HEK293T (cell line): Measurements from ENCODE around the gene ICAM1.

Source experiments
- CTCF ChIA-PET: fragments of 350-600 bp; formaldehyde crosslinking; extraction: SDS; loops from one replicate; lab custom pipeline; 2021; ENCODE audit warnings: antibody characterized with exemption, inconsistent platforms; lab: Yijun Ruan, JAX
- POLR2A ChIA-PET: fragments of 350-600 bp; formaldehyde crosslinking; extraction: SDS; loops from one replicate; lab custom pipeline; 2020; ENCODE audit warnings: antibody characterized with exemption, inconsistent platforms; lab: Yijun Ruan, JAX
- DNase-seq: peaks from one replicate; pipeline ENCODE4 v3.0.0; 2012; ENCODE audit warnings: mixed read lengths; ENCODE audit errors: extremely low spot score
- ARNT ChIP-seq: fragments of 450-650 bp; IDR thresholded peaks from 2 replicates; pipeline ENCODE4 v1.6.1; 2017; ENCODE audit warnings: mild to moderate bottlenecking
- BHLHE40 ChIP-seq: fragments of 450-650 bp; IDR thresholded peaks from 2 replicates; pipeline ENCODE4 v1.6.1; 2016; ENCODE audit warnings: mild to moderate bottlenecking, moderate library complexity, borderline replicate concordance
- CTBP1 ChIP-seq: fragments of 450-650 bp; IDR thresholded peaks from 2 replicates; pipeline ENCODE4 v1.6.1; 2016; ENCODE audit warnings: borderline replicate concordance
- ELF4 ChIP-seq: fragments of 450-650 bp; IDR thresholded peaks from 2 replicates; pipeline ENCODE4 v1.6.1; 2017; ENCODE audit warnings: antibody characterized with exemption
- FOXA1 ChIP-seq: fragments of 450-650 bp; IDR thresholded peaks from 2 replicates; pipeline ENCODE4 v1.6.1; 2016; ENCODE audit warnings: mild to moderate bottlenecking
- FOXK2 ChIP-seq: fragments of 450-650 bp; IDR thresholded peaks from 2 replicates; pipeline ENCODE4 v1.6.1; 2016; ENCODE audit warnings: mild to moderate bottlenecking
- FOXM1 ChIP-seq: fragments of 450-650 bp; IDR thresholded peaks from 2 replicates; pipeline ENCODE4 v1.6.1; 2017; ENCODE audit warnings: mild to moderate bottlenecking, borderline replicate concordance
- HDGF ChIP-seq: fragments of 450-650 bp; IDR thresholded peaks from 2 replicates; pipeline ENCODE4 v1.6.1; 2017; ENCODE audit warnings: antibody characterized with exemption, borderline replicate concordance
- L3MBTL2 ChIP-seq: fragments of 450-650 bp; conservative IDR thresholded peaks from 2 replicates; pipeline ENCODE4 v1.6.1; 2016; ENCODE audit warnings: mild to moderate bottlenecking
- LEF1 ChIP-seq: fragments of 450-650 bp; IDR thresholded peaks from 2 replicates; pipeline ENCODE4 v1.6.1; 2017; ENCODE audit warnings: mild to moderate bottlenecking, borderline replicate concordance
- NFRKB ChIP-seq: fragments of 450-650 bp; IDR thresholded peaks from 2 replicates; pipeline ENCODE4 v1.6.1; 2016; ENCODE audit warnings: mild to moderate bottlenecking, moderate library complexity
- SP1 ChIP-seq: fragments of 450-650 bp; IDR thresholded peaks from 2 replicates; pipeline ENCODE4 v1.6.1; 2017
- SUZ12 ChIP-seq: fragments of 450-650 bp; IDR thresholded peaks from 2 replicates; pipeline ENCODE4 v1.6.1; 2016; ENCODE audit warnings: mild to moderate bottlenecking
- TARDBP ChIP-seq: fragments of 450-650 bp; IDR thresholded peaks from 2 replicates; pipeline ENCODE4 v1.6.1; 2016
- ZNF384 ChIP-seq: fragments of 450-650 bp; IDR thresholded peaks from 2 replicates; pipeline ENCODE4 v1.6.1; 2016
- TF ChIP-seq, protein P1 (sequence below): fragments of 450-650 bp; IDR thresholded peaks from 2 replicates; pipeline ENCODE4 v1.6.1; 2016

The ICAM1 gene

DNA sequence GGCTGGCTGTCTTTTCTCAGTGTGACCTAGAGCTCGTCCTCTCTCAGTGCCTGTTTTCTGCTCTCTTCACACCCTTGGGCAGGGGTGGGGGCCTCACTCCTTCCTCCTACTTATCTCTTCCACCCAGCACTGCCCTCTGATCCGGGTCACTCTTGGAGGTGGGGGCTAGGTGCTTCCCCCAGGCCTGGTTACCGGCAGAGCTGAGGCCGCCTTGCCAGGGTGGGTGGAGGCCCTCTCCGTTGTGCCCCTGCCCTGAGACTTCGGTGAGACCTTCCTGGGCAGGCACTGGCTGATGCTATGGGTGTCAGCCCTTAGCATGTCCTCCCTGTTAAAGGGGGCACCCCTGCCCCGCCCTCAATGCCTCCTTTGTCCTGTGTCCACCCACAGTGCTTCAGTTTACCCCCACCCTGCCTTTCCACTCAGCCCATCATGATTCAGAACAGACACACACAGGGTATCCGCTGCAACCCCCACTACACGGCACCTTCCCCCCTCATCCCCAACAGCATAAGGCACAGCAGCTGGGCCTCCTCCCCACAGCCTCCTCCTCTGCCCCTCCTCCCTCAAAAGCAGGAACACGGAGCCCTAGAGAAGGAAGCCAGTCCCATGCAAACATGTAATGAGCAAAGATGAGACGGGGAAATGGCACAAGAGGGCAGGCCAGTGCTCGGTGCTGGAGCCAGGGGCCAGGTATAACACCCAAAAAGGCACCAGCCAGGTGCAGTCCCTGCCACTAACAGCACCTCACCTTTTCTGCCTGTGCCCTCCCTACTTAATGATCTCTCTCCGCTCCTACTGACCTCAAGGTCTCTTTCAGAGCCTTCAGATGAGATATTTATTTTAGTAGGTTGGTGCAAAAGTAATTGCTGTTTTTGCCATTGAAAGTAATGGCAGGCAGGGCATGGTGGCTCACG lies 28.9 kb downstream of the ICAM1 start:
- ChIA-PET CTCF (interaction anchor here (0.6 kb wide), 1 partner anchor 90 kb away, joined by 3 read pairs; no protein-coding TSS in a partner anchor), POLR2A (interaction anchor here (1.5 kb wide), 1 partner anchor 11 kb away, joined by 7 read pairs; the partner anchor contains the start of gene ICAM5)
- TF ChIP-seq FOXK2 = no peak
- TF ChIP-seq FOXA1 = no peak
- no peak for TF ChIP-seq ELF4
- TF ChIP-seq TARDBP = no peak
- TF ChIP-seq FOXM1 = no peak
- no peak for TF ChIP-seq BHLHE40
- TF ChIP-seq NFRKB = no peak
- TF ChIP-seq SP1 = no peak
- TF ChIP-seq SUZ12 = no peak
- TF ChIP-seq, protein P1, sequence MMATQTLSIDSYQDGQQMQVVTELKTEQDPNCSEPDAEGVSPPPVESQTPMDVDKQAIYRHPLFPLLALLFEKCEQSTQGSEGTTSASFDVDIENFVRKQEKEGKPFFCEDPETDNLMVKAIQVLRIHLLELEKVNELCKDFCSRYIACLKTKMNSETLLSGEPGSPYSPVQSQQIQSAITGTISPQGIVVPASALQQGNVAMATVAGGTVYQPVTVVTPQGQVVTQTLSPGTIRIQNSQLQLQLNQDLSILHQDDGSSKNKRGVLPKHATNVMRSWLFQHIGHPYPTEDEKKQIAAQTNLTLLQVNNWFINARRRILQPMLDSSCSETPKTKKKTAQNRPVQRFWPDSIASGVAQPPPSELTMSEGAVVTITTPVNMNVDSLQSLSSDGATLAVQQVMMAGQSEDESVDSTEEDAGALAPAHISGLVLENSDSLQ = no peak
- TF ChIP-seq L3MBTL2 = no peak
- no peak for TF ChIP-seq ZNF384
- no peak for TF ChIP-seq CTBP1
- TF ChIP-seq ARNT = no peak
- TF ChIP-seq LEF1 = no peak
- no peak for TF ChIP-seq HDGF
- no peak for DNase-seq

DNA sequence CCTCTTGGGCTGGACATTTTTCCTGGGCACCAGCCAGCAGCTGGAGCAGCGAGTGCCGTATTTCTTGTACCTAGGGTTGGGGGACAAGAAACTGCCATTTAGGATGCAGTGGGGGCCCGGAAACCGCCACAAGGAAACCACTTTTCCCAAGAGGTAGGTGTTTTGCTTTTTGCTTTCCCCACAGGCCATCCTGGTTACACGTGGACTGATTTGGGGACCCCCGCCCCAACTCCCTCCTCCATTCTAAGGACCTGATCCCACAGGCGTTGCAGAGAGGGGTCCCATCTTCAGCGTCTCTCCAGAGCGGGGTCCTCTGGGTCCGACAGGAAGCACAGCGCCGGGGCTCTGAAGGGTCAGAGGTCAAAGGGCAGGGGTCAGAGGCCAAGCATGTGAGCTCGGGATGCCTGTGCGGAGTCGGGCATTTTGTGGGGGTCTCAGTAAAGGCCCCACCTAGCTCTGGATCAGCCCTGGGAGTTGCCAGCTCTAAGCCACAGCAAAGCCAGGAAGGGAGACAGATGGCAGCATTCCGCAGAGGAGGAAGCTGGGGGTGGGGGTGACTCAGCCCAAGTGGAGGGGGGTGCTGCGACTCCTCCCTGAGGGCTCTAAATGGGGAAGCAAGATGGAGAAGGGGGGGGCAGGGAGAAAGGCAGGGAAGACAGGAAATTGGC lies 34.4 kb downstream of the ICAM1 start:
- DNase-seq = no peak

DNA sequence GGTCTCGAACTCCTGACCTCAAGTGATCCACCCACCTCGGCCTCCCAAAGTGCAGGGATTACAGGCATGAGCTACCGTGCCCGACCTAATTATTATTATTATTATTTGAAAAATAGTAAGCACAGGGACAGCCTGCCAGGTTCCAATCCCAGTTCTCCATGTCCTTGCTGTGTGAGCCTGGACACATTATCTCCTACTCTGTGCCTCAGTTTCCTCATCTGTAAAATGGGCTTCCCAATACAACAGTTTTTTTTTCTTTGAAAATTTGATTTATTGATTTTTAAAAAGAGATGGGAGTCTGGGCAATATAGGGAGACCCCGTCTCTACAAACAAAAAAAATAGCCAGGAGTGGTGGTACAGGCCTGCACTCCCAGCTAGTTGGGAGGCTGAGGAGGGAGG lies 35.4 kb downstream of the ICAM1 start:
- CTCF ChIA-PET = no interaction called here
- POLR2A ChIA-PET = interaction anchor here (1.4 to 1.6 kb wide), 3 partner anchors 8 to 27 kb away, joined by 4 to 7 read pairs (median 5); partner anchors contain the start of gene RAVER1
- TF ChIP-seq ZNF384 (no peak), FOXM1 (no peak), ARNT (no peak), SP1 (no peak), L3MBTL2 (no peak), NFRKB (no peak), FOXK2 (no peak), FOXA1 (no peak), BHLHE40 (no peak), HDGF (no peak), CTBP1 (no peak), SUZ12 (no peak), ELF4 (no peak)
- TF ChIP-seq, protein P1 = no peak
- DNase-seq = no peak

More for the DNA sequence above, 34.4 kb downstream of the ICAM1 start:
- CTCF ChIA-PET = no interaction called here
- TF ChIP-seq FOXK2 (no peak), L3MBTL2 (no peak)
- POLR2A ChIA-PET = interaction anchor here (0.6 to 1.6 kb wide), 4 partner anchors 10 to 82 kb away, joined by 4 to 7 read pairs (median 4); partner anchors contain the start of gene RAVER1

DNA sequence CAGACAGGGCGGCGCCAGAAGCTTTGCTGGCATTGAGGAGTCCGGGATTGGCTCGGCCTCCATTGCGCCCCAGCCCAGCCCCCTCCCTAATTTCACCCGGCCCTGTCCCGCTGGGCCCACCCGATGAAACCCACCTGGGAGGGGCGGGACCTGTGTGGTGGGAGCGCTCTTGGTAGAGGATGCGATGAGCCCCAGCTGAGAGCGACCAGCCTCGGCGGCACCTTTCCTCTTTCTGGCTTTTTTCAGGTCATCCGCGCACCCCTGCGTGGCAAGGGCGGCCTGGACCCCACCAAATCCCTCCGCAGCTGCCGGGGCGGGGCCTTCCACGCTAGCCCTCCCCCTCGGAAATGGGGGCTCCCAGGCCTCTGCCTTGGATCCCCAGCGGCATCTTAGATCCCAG lies 38.5 kb downstream of the ICAM1 start, which contains the start of gene ZGLP1:
Gene ZGLP1 (minus strand): TSS at position 393 of the 400 bp plus-strand sequence.
- DNase-seq = no peak
- CTCF ChIA-PET = interaction anchor here (0.6 kb wide), 1 partner anchor 36 kb away, joined by 5 read pairs; no protein-coding TSS in a partner anchor
- no peak for TF ChIP-seq ZNF384
- no peak for TF ChIP-seq FOXA1
- TF ChIP-seq CTBP1 = no peak
- TF ChIP-seq TARDBP = no peak
- TF ChIP-seq HDGF = no peak
- no peak for TF ChIP-seq SP1
- TF ChIP-seq SUZ12 = no peak
- TF ChIP-seq LEF1 = no peak
- TF ChIP-seq, protein P1 = no peak
- TF ChIP-seq FOXK2 = no peak
- no peak for TF ChIP-seq ELF4
- TF ChIP-seq ARNT = no peak
- TF ChIP-seq NFRKB = no peak
- TF ChIP-seq L3MBTL2 = no peak
- TF ChIP-seq FOXM1 = no peak
- TF ChIP-seq BHLHE40 = no peak
- POLR2A ChIA-PET = no interaction called here
